Panc1 (cell line): ENCODE measurements around the gene DENND6B. TPM values are rescaled to one million over a fixed set of nuclear protein-coding genes. Genes with fewer than 3 reads are reported as not detected.

Experiments used
- ATAC-seq: fragments of 200-7000 bp; cut with Tn5 transposase; 2 replicates; pipeline ENCODE4 v1.9.1; 2020; ENCODE audit warnings: mild to moderate bottlenecking, moderate library complexity
- BruUV-seq: library from RNA; stranded (reverse); fragments of 400-500 nt; replicated peaks from 2 replicates; lab custom pipeline; 2021; lab: Mats Ljungman, UMichigan
- CTCF ChIA-PET: fragments of 300-600 bp; sonication (Branson Sonifier 250); formaldehyde crosslinking; loops from one replicate; lab custom pipeline; 2022; ENCODE audit warnings: antibody characterized with exemption; lab: Charles Lee
- POLR2A ChIA-PET: fragments of 300-600 bp; sonication (Branson Sonifier 250); formaldehyde crosslinking; loops from one replicate; lab custom pipeline; 2022; ENCODE audit warnings: antibody characterized with exemption; lab: Charles Lee
- DNase-seq: peaks from one replicate; pipeline ENCODE4 v3.0.0-alpha.2; 2010; ENCODE audit warnings: low read depth, low spot score
- H3K27ac ChIP-seq: 2 replicates; pipeline ENCODE4 v1.5.1; 2011; ENCODE audit warnings: mild to moderate bottlenecking, low read length, inconsistent platforms
- H3K27me3 ChIP-seq: fragments of 200-500 bp; sonication (Bioruptor generic); 2 replicates; pipeline ENCODE4 v1.6.0; 2014; ENCODE audit warnings: low read length, inconsistent platforms; ENCODE audit not compliant: control insufficient read depth, insufficient read depth
- H3K36me3 ChIP-seq: fragments of 200-500 bp; sonication (Bioruptor generic); 2 replicates; pipeline ENCODE4 v1.5.1; 2014; ENCODE audit warnings: inconsistent platforms, mild to moderate bottlenecking, low read length, moderate library complexity; ENCODE audit not compliant: control insufficient read depth, insufficient read depth
- H3K4me1 ChIP-seq: 2 replicates; pipeline ENCODE4 v1.5.1; 2011; ENCODE audit warnings: inconsistent platforms, mild to moderate bottlenecking, low read length, moderate library complexity; ENCODE audit not compliant: control insufficient read depth, insufficient read depth
- H3K4me3 ChIP-seq, 2 experiments: 2 replicates each; pipeline ENCODE4 v1.5.1; 2011 to 2012; ENCODE audit warnings: low read depth in 2 of 2, low read length in 2 of 2, mild to moderate bottlenecking in 2 of 2, inconsistent platforms in 1 of 2, moderate library complexity in 1 of 2
- H3K9me3 ChIP-seq: fragments of 200-500 bp; sonication (Bioruptor generic); 2 replicates; pipeline ENCODE4 v1.5.1; 2014; ENCODE audit warnings: low read depth, mild to moderate bottlenecking, inconsistent platforms, low read length, moderate library complexity; ENCODE audit not compliant: control insufficient read depth, insufficient read depth
- POLR2AphosphoS5 ChIP-seq: IDR thresholded peaks from 2 replicates; pipeline ENCODE4 v1.6.1; 2012; ENCODE audit warnings: mild to moderate bottlenecking, low read depth, low read length, moderate library complexity
- SIN3A ChIP-seq: IDR thresholded peaks from 2 replicates; pipeline ENCODE4 v1.6.1; 2012; ENCODE audit warnings: low read depth, mild to moderate bottlenecking, low read length, moderate library complexity, borderline replicate concordance; ENCODE audit not compliant: insufficient read depth
- TCF7L2 ChIP-seq: IDR thresholded peaks from 2 replicates; pipeline ENCODE4 v1.6.1; 2011; ENCODE audit warnings: mild to moderate bottlenecking, low read depth, low read length, inconsistent platforms
- in situ Hi-C: cut with HindIII; loops from 2 replicates; pipeline ENCODE4 v1.10.0; 2016; ENCODE audit warnings: low sequenced_read_pairs, low pct_unique_long_range_greater_than_20kb
- intact Hi-C: fragments of 100-400 bp; cut with micrococcal nuclease; formaldehyde crosslinking; loops from one replicate; pipeline ENCODE4 v1.10.0; 2022; ENCODE audit not compliant: unreplicated experiment
- total RNA-seq: library from RNA; stranded (reverse); gene quantifications from one replicate; pipeline ENCODE4 v1.2.1, GENCODE V29; 2021; ENCODE audit not compliant: unreplicated experiment
- TF ChIP-seq, protein P1 (sequence below), 2 experiments: IDR thresholded peaks; 2 replicates each; pipeline ENCODE4 v1.6.1; 2011 to 2012; ENCODE audit warnings: low read depth in 2 of 2, control low read depth in 1 of 2, low read length in 1 of 2, mild to moderate bottlenecking in 1 of 2, moderate library complexity in 1 of 2; ENCODE audit not compliant: insufficient read depth in 1 of 2
- TF ChIP-seq, protein P2 (sequence below): fragments of 450-650 bp; IDR thresholded peaks from 2 replicates; pipeline ENCODE4 v1.5.1; 2017; ENCODE audit warnings: mild to moderate bottlenecking

DENND6B gene
- total RNA-seq, 1 experiment from 2014 or later, result 5.8 TPM

DNA sequence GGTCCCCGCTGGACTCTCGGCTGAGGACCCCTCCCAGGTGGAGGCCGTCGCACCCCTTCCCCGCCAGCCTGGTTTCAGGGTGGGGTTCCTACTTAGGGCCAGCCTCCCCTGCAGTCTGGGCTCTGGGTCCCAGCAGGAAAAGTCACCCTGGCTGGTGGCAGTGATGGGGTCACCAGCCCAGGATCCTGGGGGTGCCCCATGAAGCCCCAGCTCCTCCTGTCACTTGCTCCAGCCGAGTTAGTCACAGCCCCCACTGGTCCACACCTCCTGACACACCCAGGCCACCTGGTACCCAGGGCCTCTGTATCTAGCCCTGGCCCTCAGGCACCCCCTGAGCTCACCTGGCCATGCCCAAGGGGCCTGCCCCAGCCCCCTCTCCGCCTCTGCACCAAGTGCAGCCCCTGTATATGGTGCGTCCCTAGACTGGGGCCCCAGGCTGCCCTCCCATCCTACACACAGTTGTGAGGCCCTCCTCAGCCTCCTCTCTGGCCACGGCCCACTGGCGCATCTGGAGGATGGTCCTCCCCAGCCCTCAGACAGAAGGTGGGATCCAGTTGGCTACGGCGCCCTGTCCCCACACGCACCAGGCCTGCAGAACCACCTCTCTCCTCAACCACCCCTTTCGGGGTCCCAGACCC lies 26.1 kb downstream of the DENND6B start:
- DNase-seq, result no peak
- POLR2A ChIA-PET, result no interaction called here
- in situ Hi-C loops (no loop called here), intact Hi-C loops (no loop called here)
- no peak overlapping the region; a peak in 1 of 4 replicates for H3K4me3 ChIP-seq
- ATAC-seq, result no peak
- H3K27ac ChIP-seq, result peak overlapping the region; percentile 78
- no peaks in the 10 kb centered on the region for H3K9me3 ChIP-seq
- peaks cover 77% of the 10 kb centered on the region for H3K4me1 ChIP-seq
- CTCF ChIA-PET, result interaction anchor here (0.6 to 1.0 kb wide), 2 partner anchors 21 to 30 kb away, joined by 3 to 5 read pairs; no protein-coding TSS in a partner anchor
- TF ChIP-seq, protein P1, sequence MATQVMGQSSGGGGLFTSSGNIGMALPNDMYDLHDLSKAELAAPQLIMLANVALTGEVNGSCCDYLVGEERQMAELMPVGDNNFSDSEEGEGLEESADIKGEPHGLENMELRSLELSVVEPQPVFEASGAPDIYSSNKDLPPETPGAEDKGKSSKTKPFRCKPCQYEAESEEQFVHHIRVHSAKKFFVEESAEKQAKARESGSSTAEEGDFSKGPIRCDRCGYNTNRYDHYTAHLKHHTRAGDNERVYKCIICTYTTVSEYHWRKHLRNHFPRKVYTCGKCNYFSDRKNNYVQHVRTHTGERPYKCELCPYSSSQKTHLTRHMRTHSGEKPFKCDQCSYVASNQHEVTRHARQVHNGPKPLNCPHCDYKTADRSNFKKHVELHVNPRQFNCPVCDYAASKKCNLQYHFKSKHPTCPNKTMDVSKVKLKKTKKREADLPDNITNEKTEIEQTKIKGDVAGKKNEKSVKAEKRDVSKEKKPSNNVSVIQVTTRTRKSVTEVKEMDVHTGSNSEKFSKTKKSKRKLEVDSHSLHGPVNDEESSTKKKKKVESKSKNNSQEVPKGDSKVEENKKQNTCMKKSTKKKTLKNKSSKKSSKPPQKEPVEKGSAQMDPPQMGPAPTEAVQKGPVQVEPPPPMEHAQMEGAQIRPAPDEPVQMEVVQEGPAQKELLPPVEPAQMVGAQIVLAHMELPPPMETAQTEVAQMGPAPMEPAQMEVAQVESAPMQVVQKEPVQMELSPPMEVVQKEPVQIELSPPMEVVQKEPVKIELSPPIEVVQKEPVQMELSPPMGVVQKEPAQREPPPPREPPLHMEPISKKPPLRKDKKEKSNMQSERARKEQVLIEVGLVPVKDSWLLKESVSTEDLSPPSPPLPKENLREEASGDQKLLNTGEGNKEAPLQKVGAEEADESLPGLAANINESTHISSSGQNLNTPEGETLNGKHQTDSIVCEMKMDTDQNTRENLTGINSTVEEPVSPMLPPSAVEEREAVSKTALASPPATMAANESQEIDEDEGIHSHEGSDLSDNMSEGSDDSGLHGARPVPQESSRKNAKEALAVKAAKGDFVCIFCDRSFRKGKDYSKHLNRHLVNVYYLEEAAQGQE (IDR thresholded peaks at IDR 0.05; ENCODE audit: insufficient read depth in 1 of 2, low read depth in 2 of 2, low read length in 1 of 2), result no peak
- TF ChIP-seq POLR2AphosphoS5, result no peak
- TF ChIP-seq SIN3A, result no peak
- TF ChIP-seq, protein P2, sequence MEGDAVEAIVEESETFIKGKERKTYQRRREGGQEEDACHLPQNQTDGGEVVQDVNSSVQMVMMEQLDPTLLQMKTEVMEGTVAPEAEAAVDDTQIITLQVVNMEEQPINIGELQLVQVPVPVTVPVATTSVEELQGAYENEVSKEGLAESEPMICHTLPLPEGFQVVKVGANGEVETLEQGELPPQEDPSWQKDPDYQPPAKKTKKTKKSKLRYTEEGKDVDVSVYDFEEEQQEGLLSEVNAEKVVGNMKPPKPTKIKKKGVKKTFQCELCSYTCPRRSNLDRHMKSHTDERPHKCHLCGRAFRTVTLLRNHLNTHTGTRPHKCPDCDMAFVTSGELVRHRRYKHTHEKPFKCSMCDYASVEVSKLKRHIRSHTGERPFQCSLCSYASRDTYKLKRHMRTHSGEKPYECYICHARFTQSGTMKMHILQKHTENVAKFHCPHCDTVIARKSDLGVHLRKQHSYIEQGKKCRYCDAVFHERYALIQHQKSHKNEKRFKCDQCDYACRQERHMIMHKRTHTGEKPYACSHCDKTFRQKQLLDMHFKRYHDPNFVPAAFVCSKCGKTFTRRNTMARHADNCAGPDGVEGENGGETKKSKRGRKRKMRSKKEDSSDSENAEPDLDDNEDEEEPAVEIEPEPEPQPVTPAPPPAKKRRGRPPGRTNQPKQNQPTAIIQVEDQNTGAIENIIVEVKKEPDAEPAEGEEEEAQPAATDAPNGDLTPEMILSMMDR, result no peak
- no peak for TF ChIP-seq TCF7L2
- no TSS peak for BruUV-seq
- no peaks in the 10 kb centered on the region for H3K27me3 ChIP-seq
- H3K36me3 ChIP-seq, result no peaks in the 10 kb centered on the region

DNA sequence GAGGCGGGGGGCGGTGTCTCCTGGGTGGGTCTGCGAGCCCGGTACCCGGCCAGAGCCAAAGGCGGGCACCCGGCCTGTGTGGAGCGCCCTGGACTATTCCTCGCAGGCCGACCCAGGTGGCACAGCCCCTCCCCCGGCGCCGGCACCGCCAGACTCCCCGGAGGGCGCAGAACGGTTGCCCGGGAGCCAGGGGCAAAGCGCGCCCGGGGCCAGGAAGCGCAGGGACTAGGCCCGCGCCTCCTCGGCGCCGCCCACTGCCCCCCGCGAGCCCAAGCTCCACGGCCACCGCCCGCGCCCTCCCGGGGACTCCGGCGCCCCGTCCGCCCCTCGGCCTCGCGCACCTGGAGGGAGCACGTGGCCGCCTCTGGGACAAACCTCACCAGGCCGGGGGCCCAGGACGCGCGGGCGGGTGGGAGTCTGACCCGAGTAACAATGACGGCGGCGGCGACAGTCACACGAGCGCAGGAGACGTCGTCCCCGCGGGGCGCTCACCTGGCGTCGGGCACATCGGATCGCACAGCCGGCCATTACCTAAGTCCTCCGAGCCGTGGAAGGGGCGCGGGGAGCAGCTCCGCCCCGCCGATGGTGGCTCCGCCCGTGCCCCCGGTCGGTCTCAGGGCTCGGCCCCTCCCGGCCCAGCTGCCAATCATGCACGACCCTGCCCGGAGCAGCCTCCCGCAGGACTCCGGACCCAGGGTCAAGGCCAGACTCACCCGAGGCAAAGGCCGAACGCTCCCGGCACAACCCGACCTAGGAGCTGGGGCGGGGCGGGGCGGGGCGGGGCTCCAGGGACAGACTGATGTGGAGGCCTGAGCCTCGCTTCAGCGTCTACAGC lies 26.8 kb downstream of the DENND6B start:
- peak overlapping the region; percentile 30 to 31 for H3K4me3 ChIP-seq
- no peak for DNase-seq
- TF ChIP-seq POLR2AphosphoS5, result no peak
- TF ChIP-seq, protein P2, result no peak
- no peak; the same call in 1 of the 2 replicates for TF ChIP-seq SIN3A
- TF ChIP-seq, protein P1 (IDR thresholded peaks at IDR 0.05; ENCODE audit: insufficient read depth in 1 of 2, low read depth in 2 of 2, low read length in 1 of 2), result no peak
- no peak for TF ChIP-seq TCF7L2
- no peaks in the 10 kb centered on the region for H3K9me3 ChIP-seq
- peak; percentile 62 for ATAC-seq
- no peaks in the 10 kb centered on the region for H3K27me3 ChIP-seq
- intact Hi-C loops, result no loop called here
- in situ Hi-C loops, result no loop called here
- peaks cover 76% of the 10 kb centered on the region for H3K4me1 ChIP-seq
- no TSS peak for BruUV-seq
- CTCF ChIA-PET, result interaction anchor here (0.6 to 1.0 kb wide), 2 partner anchors 21 to 31 kb away, joined by 3 to 5 read pairs; no protein-coding TSS in a partner anchor
- H3K27ac ChIP-seq, result peak overlapping the region; percentile 78
- POLR2A ChIA-PET, result no interaction called here
- H3K36me3 ChIP-seq, result no peaks in the 10 kb centered on the region
